Loucy (cell line): ENCODE results near the gene PHACTR1.

Source experiments
- H2AFZ ChIP-seq: fragments of 200-600 bp; sonication (generic); 2 replicates; pipeline ENCODE4 v1.6.0; 2016; ENCODE audit warnings: antibody characterized with exemption, mild to moderate bottlenecking, low read length, moderate library complexity
- H3F3A ChIP-seq: fragments of 200-600 bp; 2 replicates; pipeline ENCODE4 v1.6.0; 2016; ENCODE audit warnings: antibody characterized with exemption, low read depth, mild to moderate bottlenecking
- H3K27me3 ChIP-seq: fragments of 200-600 bp; sonication (generic); 2 replicates; pipeline ENCODE4 v1.6.1; 2014; ENCODE audit warnings: low read length, mild to moderate bottlenecking; ENCODE audit not compliant: insufficient read depth, poor library complexity, severe bottlenecking
- H3K36me3 ChIP-seq: fragments of 200-600 bp; sonication (generic); 2 replicates; pipeline ENCODE4 v1.6.1; 2016; ENCODE audit warnings: low read length; ENCODE audit not compliant: insufficient read depth
- H3K4me1 ChIP-seq: fragments of 200-600 bp; sonication (generic); 2 replicates; pipeline ENCODE4 v1.5.1; 2014; ENCODE audit warnings: low read length, mild to moderate bottlenecking; ENCODE audit not compliant: insufficient read depth, poor library complexity, severe bottlenecking
- H3K4me2 ChIP-seq: fragments of 200-600 bp; sonication (generic); 2 replicates; pipeline ENCODE4 v1.6.0; 2014; ENCODE audit warnings: antibody characterized with exemption, low read length, low read depth, mild to moderate bottlenecking; ENCODE audit not compliant: poor library complexity, severe bottlenecking
- H3K4me3 ChIP-seq: fragments of 200-600 bp; sonication (generic); 2 replicates; pipeline ENCODE4 v1.5.1; 2014; ENCODE audit warnings: low read length, mild to moderate bottlenecking, mixed read lengths; ENCODE audit not compliant: poor library complexity, severe bottlenecking
- H3K79me2 ChIP-seq: fragments of 200-600 bp; sonication (generic); 2 replicates; pipeline ENCODE4 v1.6.1; 2014; ENCODE audit warnings: low read length; ENCODE audit not compliant: insufficient read depth
- H3K9ac ChIP-seq: fragments of 200-600 bp; sonication (generic); 2 replicates; pipeline ENCODE4 v1.6.0; 2014; ENCODE audit warnings: mild to moderate bottlenecking, low read depth, low read length, moderate library complexity; ENCODE audit not compliant: poor library complexity, severe bottlenecking
- H3K9me2 ChIP-seq: fragments of 200-600 bp; sonication (generic); replicated peaks from 2 replicates; pipeline ENCODE4 v1.6.1; 2016; ENCODE audit warnings: low read depth, low read length, mixed read lengths
- H3K9me3 ChIP-seq: fragments of 200-600 bp; sonication (generic); 2 replicates; pipeline ENCODE4 v1.6.1; 2014; ENCODE audit warnings: mild to moderate bottlenecking, antibody characterized with exemption, low read length, low read depth; ENCODE audit not compliant: insufficient read depth
- H4K20me1 ChIP-seq: fragments of 200-600 bp; sonication (generic); 2 replicates; pipeline ENCODE4 v1.6.0; 2014; ENCODE audit warnings: antibody characterized with exemption, low read length, mild to moderate bottlenecking; ENCODE audit not compliant: insufficient read depth, poor library complexity, severe bottlenecking
- EZH2phosphoT487 ChIP-seq: fragments of 200-600 bp; IDR thresholded peaks from 2 replicates; pipeline ENCODE4 v1.6.1; 2018; ENCODE audit warnings: antibody characterized with exemption, mild to moderate bottlenecking, moderate library complexity, borderline replicate concordance
- TF ChIP-seq, protein P1 (sequence below): fragments of 200-600 bp; sonication (generic); conservative IDR thresholded peaks from 2 replicates; pipeline ENCODE4 v1.5.1; 2014; ENCODE audit warnings: mild to moderate bottlenecking, antibody characterized with exemption, low read length

Gene PHACTR1

GRCh38 chr6:13112921-13113320 lies 396.4 kb downstream of the PHACTR1 start:
- H3F3A ChIP-seq, result no peaks in the 10 kb centered on the region

GRCh38 chr6:13113376-13113775 lies 396.8 kb downstream of the PHACTR1 start:
- H3K4me3 ChIP-seq, result no peak overlapping the region
- no peak overlapping the region for H3K4me2 ChIP-seq
- H3K4me1 ChIP-seq, result peaks cover 12% of the 10 kb centered on the region
- H3K79me2 ChIP-seq, result no peaks in the 10 kb centered on the region
- H3K9me3 ChIP-seq, result peaks cover 5% of the 10 kb centered on the region; the same call in 1 of the 2 replicates
- TF ChIP-seq EZH2phosphoT487, result no peak
- TF ChIP-seq, protein P1, sequence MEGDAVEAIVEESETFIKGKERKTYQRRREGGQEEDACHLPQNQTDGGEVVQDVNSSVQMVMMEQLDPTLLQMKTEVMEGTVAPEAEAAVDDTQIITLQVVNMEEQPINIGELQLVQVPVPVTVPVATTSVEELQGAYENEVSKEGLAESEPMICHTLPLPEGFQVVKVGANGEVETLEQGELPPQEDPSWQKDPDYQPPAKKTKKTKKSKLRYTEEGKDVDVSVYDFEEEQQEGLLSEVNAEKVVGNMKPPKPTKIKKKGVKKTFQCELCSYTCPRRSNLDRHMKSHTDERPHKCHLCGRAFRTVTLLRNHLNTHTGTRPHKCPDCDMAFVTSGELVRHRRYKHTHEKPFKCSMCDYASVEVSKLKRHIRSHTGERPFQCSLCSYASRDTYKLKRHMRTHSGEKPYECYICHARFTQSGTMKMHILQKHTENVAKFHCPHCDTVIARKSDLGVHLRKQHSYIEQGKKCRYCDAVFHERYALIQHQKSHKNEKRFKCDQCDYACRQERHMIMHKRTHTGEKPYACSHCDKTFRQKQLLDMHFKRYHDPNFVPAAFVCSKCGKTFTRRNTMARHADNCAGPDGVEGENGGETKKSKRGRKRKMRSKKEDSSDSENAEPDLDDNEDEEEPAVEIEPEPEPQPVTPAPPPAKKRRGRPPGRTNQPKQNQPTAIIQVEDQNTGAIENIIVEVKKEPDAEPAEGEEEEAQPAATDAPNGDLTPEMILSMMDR, result no peak
- no peaks in the 10 kb centered on the region for H3K36me3 ChIP-seq
- no peaks in the 10 kb centered on the region for H3F3A ChIP-seq
- H4K20me1 ChIP-seq, result no peaks in the 10 kb centered on the region
- no peaks in the 10 kb centered on the region for H3K9me2 ChIP-seq
- H2AFZ ChIP-seq, result no peak overlapping the region
- no peak overlapping the region for H3K9ac ChIP-seq
- no peaks in the 10 kb centered on the region for H3K27me3 ChIP-seq

More at GRCh38 chr6:13112921-13113320, 396.4 kb downstream of the PHACTR1 start:
- Histone ChIP-seq H3K79me2 (no peaks in the 10 kb centered on the region), H2AFZ (no peak overlapping the region), H3K4me3 (no peak overlapping the region), H4K20me1 (no peaks in the 10 kb centered on the region), H3K4me1 (peaks cover 12% of the 10 kb centered on the region), H3K36me3 (no peaks in the 10 kb centered on the region), H3K9me2 (no peaks in the 10 kb centered on the region), H3K9me3 (peaks cover 5% of the 10 kb centered on the region; the same call in 1 of the 2 replicates), H3K4me2 (no peak overlapping the region), H3K9ac (no peak overlapping the region), H3K27me3 (no peaks in the 10 kb centered on the region)
- TF ChIP-seq EZH2phosphoT487, result no peak
- TF ChIP-seq, protein P1, result no peak

DNA sequence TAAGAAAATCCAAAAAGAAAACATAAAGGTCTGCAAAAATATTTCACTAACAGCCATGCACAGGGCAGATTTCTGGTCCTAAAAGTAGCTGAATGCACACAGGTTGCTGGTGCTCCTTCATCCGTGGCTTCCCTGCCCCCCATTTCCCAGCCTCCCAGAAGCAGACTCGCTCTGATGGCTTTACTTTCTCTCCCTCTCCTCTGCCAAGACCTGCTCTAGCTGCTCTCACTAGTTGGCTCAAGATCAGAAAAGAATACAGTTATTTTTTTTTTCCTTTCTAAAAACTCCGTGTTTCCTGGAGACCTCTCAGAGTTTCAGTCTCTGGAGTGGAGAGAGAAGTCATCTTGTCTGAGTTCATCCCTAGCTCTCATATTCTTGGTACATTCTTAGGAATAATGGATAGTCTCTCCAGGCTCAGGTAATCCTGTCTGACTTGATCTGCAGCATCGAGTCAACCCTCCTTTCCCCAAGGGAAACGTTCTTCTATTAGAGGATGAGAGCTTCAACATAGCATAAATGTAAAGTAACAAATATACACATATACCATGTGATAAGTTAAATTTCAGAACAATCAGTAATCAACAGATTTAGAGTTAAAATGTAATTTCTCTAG lies 397.5 kb downstream of the PHACTR1 start:
- no peak overlapping the region for H3K4me2 ChIP-seq
- H3K9me3 ChIP-seq, result peaks cover 5% of the 10 kb centered on the region; the same call in 1 of the 2 replicates
- no peaks in the 10 kb centered on the region for H3K27me3 ChIP-seq
- TF ChIP-seq EZH2phosphoT487, result no peak
- TF ChIP-seq, protein P1, result no peak
- H3K79me2 ChIP-seq, result no peaks in the 10 kb centered on the region
- H3K4me1 ChIP-seq, result peaks cover 12% of the 10 kb centered on the region
- no peaks in the 10 kb centered on the region for H3F3A ChIP-seq
- no peaks in the 10 kb centered on the region for H4K20me1 ChIP-seq
- no peaks in the 10 kb centered on the region for H3K36me3 ChIP-seq
- H3K9me2 ChIP-seq, result no peaks in the 10 kb centered on the region
- no peak overlapping the region for H3K4me3 ChIP-seq
- H3K9ac ChIP-seq, result no peak overlapping the region
- no peak overlapping the region for H2AFZ ChIP-seq
